Colonic mucosa (tissue), 4 donors: ENCODE results near the gene PMM2. TPM values are rescaled to one million over a fixed set of nuclear protein-coding genes. Genes with fewer than 3 reads are reported as not detected.

Source experiments
- DNase-seq: peaks from one replicate; pipeline ENCODE4 v3.0.0-alpha.2; 2020
- H3K27ac ChIP-seq: fragments of 200-600 bp; one replicate; pipeline ENCODE4 v1.8.0; 2021
- H3K27me3 ChIP-seq: fragments of 200-600 bp; one replicate; pipeline ENCODE4 v1.8.0; 2021
- H3K36me3 ChIP-seq: fragments of 200-600 bp; one replicate; pipeline ENCODE4 v1.8.0; 2021
- H3K4me1 ChIP-seq: fragments of 200-600 bp; one replicate; pipeline ENCODE4 v1.8.0; 2021; ENCODE audit warnings: mild to moderate bottlenecking
- H3K4me3 ChIP-seq: fragments of 200-600 bp; one replicate; pipeline ENCODE4 v1.8.0; 2021
- H3K9ac ChIP-seq, 2 donors: one replicate each; pipeline ENCODE4 v1.7.0; 2013; ENCODE audit warnings: control low read depth in 2 of 2, low read depth in 2 of 2, low read length in 2 of 2
- H3K9me3 ChIP-seq: fragments of 200-600 bp; one replicate; pipeline ENCODE4 v1.8.0; 2021
- CTCF ChIP-seq: fragments of 200-600 bp; IDR thresholded peaks from one replicate; pipeline ENCODE4 v1.8.0; 2022; ENCODE audit warnings: antibody characterized with exemption, mild to moderate bottlenecking
- intact Hi-C: fragments of 100-400 bp; cut with DNase I; formaldehyde crosslinking; loops from one replicate; pipeline ENCODE4 v1.14.1; 2022
- total RNA-seq, 2 donors: library from RNA; stranded (reverse); fragmentation: NEBNext Ultra II Directional in 1 of 2; extraction: Animal tissue kit (Norgen Biotek cat#: 25700) in 1 of 2; gene quantifications; one replicate each; pipeline ENCODE4 v1.2.1, GENCODE V29; 2021
- donor health status: healthy.
- donor health status: DM: no; HTN: no; CAD: no.
- donor health status: DM: no; HTN: no; CAD: no.

Gene PMM2
- total RNA-seq, 2 donors from 2014 or later = 60.7 to 88.1 TPM

GRCh38 chr16:8808613-8809353, 11.1 kb downstream of the PMM2 start:
- Histone ChIP-seq H3K9me3 (no peaks in the 10 kb centered on the region), H3K4me3 (no peak overlapping the region), H3K36me3 (peaks cover 43% of the 10 kb centered on the region), H3K27ac (no peak overlapping the region), H3K9ac (no peak overlapping the region), H3K27me3 (no peaks in the 10 kb centered on the region), H3K4me1 (no peaks in the 10 kb centered on the region)
- no peak for DNase-seq
- intact Hi-C loops = loop anchor here (10.0 kb wide), 1 partner anchor 46 kb away; no protein-coding TSS in a partner anchor
- no peak for TF ChIP-seq CTCF

GRCh38 chr16:8812162-8812843, 14.7 kb downstream of the PMM2 start:
- Histone ChIP-seq H3K27me3 (no peaks in the 10 kb centered on the region), H3K4me3 (no peak overlapping the region), H3K4me1 (no peaks in the 10 kb centered on the region), H3K9ac (no peak overlapping the region), H3K9me3 (no peaks in the 10 kb centered on the region), H3K36me3 (peaks cover 33% of the 10 kb centered on the region), H3K27ac (no peak overlapping the region)
- no peak for DNase-seq
- intact Hi-C loops = no loop called here
- no peak for TF ChIP-seq CTCF

- Histone ChIP-seq H3K9me3 (no peaks in the 10 kb centered on the region), H3K27me3 (no peaks in the 10 kb centered on the region), H3K4me3 (no peak overlapping the region), H3K4me1 (no peaks in the 10 kb centered on the region), H3K27ac (no peak overlapping the region), H3K9ac (no peak overlapping the region), H3K36me3 (peaks cover 32% of the 10 kb centered on the region)
- intact Hi-C loops = no loop called here
- DNase-seq = no peak
- no peak for TF ChIP-seq CTCF
Observed at GRCh38 chr16:8814095-8814806, 16.6 kb downstream of the PMM2 start.

GRCh38 chr16:8816967-8817655, 19.5 kb downstream of the PMM2 start:
- DNase-seq = no peak
- intact Hi-C loops = no loop called here
- H3K4me3 ChIP-seq = no peak overlapping the region
- H3K4me1 ChIP-seq = no peaks in the 10 kb centered on the region
- no peaks in the 10 kb centered on the region for H3K27me3 ChIP-seq
- H3K27ac ChIP-seq = no peak overlapping the region
- peaks cover 24% of the 10 kb centered on the region for H3K36me3 ChIP-seq
- H3K9ac ChIP-seq = no peak overlapping the region
- no peaks in the 10 kb centered on the region for H3K9me3 ChIP-seq
- no peak for TF ChIP-seq CTCF
